Right cardiac atrium (tissue), 5 donors: ENCODE data around the gene FAM98C. TPM values are rescaled to one million over a fixed set of nuclear protein-coding genes. Genes with fewer than 3 reads are reported as not detected.
A peak's percentile ranks its signal among the peaks of the same experiment; 100 is the strongest.
"Not testable (repeated sequence)": the region's sequence is repeated elsewhere in the genome, so short reads cannot be mapped to it uniquely, and the experiment has no call there.

Source experiments
- ATAC-seq, 2 donors: fragments of 200-7000 bp; cut with Tn5 transposase; one replicate each; pipeline versions ENCODE4 v1.8.0 to v1.9.1; 2020; ENCODE audit warnings: moderate library complexity in 2 of 2, mild to moderate bottlenecking in 1 of 2
- DNase-seq, 3 donors: peaks; one replicate each; pipeline ENCODE4 v3.0.0-alpha.2; 2020
- H3K27ac ChIP-seq: one replicate; pipeline ENCODE4 v1.5.1; 2013; ENCODE audit warnings: mild to moderate bottlenecking, low read length, control low read depth, moderate library complexity
- H3K27me3 ChIP-seq: one replicate; pipeline ENCODE4 v1.6.1; 2013; ENCODE audit not compliant: control insufficient read depth, insufficient read depth
- H3K4me1 ChIP-seq: one replicate; pipeline ENCODE4 v1.6.1; 2013; ENCODE audit warnings: low read length; ENCODE audit not compliant: control insufficient read depth, insufficient read depth
- H3K4me3 ChIP-seq: one replicate; pipeline ENCODE4 v1.5.1; 2013; ENCODE audit warnings: low read length, control low read depth
- H3K9me3 ChIP-seq: one replicate; pipeline ENCODE4 v1.6.1; 2013; ENCODE audit warnings: low read length; ENCODE audit not compliant: control insufficient read depth
- WGBS: extraction: QIAGEN DNeasy Blood & Tissue Kit; methylation state at CpG from one replicate; pipeline ENCODE4 v1.1.7; 2013; 5-methylcytosine and 5-hydroxymethylcytosine counted together
- intact Hi-C, 4 donors: fragments of 100-400 bp; cut with DNase I; formaldehyde crosslinking; loops; one replicate each; pipeline versions ENCODE4 v1.11.0 to v1.14.0; 2022 to 2023
- polyA plus RNA-seq: library from polyadenylated mRNA; stranded (reverse); fragments of 200-250 nt; gene quantifications from one replicate; pipeline ENCODE4 v1.2.3, GENCODE V29; 2013
- total RNA-seq, 4 donors: library from RNA; stranded (reverse); fragmentation: NEBNext Ultra II Directional; extraction: Animal tissue kit (Norgen Biotek cat#: 25700); gene quantifications; one replicate each; pipeline ENCODE4 v1.2.1, GENCODE V29; 2021
- donor health status: healthy with polysubstance abuse.
- donor health status: DM: no; HTN: yes; CAD: no.
- donor health status: DM: no; HTN: no; CAD: no.
- donor health status: DM: no; HTN: yes; CAD: no; lungs with severe emphysema.
- donor health status: DM: yes; HTN: yes; CAD: no.

The FAM98C gene
- total and polyA plus RNA-seq, 5 donors = 10.3 to 16.7 (median 11.6) TPM

DNA sequence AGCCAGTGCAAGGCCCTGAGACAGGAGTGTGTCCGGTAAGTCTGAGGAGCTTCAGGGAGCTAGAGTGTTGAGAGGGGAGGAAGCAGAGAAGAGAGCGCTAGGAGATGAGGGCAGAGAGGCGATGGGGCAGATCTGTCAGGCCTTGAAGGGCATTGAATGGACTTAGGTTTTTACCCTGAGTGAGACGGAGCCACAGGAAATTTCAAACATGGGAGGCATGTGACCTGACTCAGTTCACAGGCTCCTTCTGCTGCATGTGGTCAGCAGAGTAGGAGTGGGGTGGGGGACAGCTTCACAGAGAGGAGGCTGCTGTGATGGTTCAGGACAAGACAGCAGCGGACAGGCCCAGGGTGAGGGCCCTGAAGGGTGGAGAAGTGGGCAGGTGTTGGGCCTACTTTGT, 2.5 kb upstream of the FAM98C start:
- H3K27ac ChIP-seq = no peak overlapping the region
- intact Hi-C loops = loop anchor here (5.0 to 10.0 kb wide), 4 partner anchors 114 to 234 kb away; no protein-coding TSS in a partner anchor
- H3K4me1 ChIP-seq = no peaks in the 10 kb centered on the region
- no peak overlapping the region for H3K4me3 ChIP-seq
- no peaks in the 10 kb centered on the region for H3K9me3 ChIP-seq
- ATAC-seq (no peak), DNase-seq (no peak)
- 67% methylated on average over 5 of the region's 5 CpGs for WGBS
- H3K27me3 ChIP-seq = no peaks in the 10 kb centered on the region

- H3K27me3 ChIP-seq = no peaks in the 10 kb centered on the region
These were observed 1.7 kb upstream of the FAM98C start for GRCh38 chr19:38401148-38401547.

DNA sequence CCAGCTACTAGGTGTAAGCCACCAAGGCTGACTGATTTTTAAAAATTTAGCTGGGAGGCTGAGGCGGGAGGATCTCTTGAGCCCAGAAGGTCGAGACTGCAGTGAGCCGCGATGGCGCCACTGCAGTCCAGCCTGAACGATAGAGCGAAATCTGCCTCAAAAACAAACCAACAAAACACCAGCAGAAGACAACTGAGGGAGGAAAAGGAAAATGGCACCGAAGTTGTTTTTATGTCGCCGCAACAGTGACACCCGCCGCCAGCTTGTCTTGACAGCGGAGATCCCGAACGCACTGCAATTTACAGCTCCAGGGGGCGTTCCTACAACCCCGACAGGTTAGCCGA, 298 bp upstream of the FAM98C start:
- no peaks in the 10 kb centered on the region for H3K27me3 ChIP-seq
- 4% methylated on average over 18 of the region's 18 CpGs for WGBS
- ATAC-seq (no peak), DNase-seq (no peak)
- intact Hi-C loops = loop anchor here (5.0 to 10.0 kb wide), 4 partner anchors 112 to 232 kb away; no protein-coding TSS in a partner anchor
- H3K9me3 ChIP-seq = no peaks in the 10 kb centered on the region
- H3K4me1 ChIP-seq = no peaks in the 10 kb centered on the region
- H3K4me3 ChIP-seq = peak overlapping the region; percentile 33
- H3K27ac ChIP-seq = no peak overlapping the region

More at GRCh38 chr19:38401148-38401547, 1.7 kb upstream of the FAM98C start:
- 55% methylated on average over 3 of the region's 3 CpGs for WGBS
- DNase-seq = no peak
- Histone ChIP-seq H3K4me1 (no peaks in the 10 kb centered on the region), H3K4me3 (no peak overlapping the region), H3K27ac (no peak overlapping the region), H3K9me3 (no peaks in the 10 kb centered on the region)
- intact Hi-C loops = loop anchor here (5.0 to 10.0 kb wide), 4 partner anchors 114 to 234 kb away; no protein-coding TSS in a partner anchor
- ATAC-seq = no peak

GRCh38 chr19:38404858-38405257, 2.0 kb downstream of the FAM98C start:
- no peaks in the 10 kb centered on the region for H3K27me3 ChIP-seq
- DNase-seq = peak in 1 of 3 donors; percentile 51
- no peak overlapping the region for H3K4me3 ChIP-seq
- H3K4me1 ChIP-seq = no peaks in the 10 kb centered on the region
- ATAC-seq = no peak
- 93% methylated on average over 6 of the region's 6 CpGs for WGBS
- intact Hi-C loops = loop anchor here (5.0 to 10.0 kb wide), 4 partner anchors 110 to 230 kb away; no protein-coding TSS in a partner anchor
- H3K9me3 ChIP-seq = no peaks in the 10 kb centered on the region
- no peak overlapping the region for H3K27ac ChIP-seq

DNA sequence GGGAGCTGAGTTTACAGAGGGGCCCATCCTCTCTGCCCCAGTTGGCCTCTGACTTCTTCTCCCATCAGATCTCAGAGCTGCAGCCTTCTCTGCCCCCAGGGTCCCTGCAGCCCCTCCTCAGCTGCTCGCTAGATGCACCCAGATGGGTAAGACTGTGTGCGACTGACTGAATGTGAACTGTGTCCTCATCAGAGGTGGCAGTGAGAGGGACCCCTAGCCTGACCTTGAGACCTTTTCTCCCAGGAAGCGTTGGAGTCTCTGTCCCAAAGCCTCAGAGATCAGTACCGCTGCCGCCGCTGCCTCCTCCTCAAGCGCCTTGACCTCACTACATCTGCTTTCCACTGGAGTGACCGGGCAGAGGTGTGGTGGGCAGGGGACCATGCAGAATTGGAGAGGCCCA, 2.4 kb downstream of the FAM98C start:
- intact Hi-C loops = loop anchor here in 3 of 4 donors (10.0 kb wide), 3 partner anchors 110 to 230 kb away; no protein-coding TSS in a partner anchor
- DNase-seq (no peak), ATAC-seq (no peak)
- no peaks in the 10 kb centered on the region for H3K4me1 ChIP-seq
- no peak overlapping the region for H3K4me3 ChIP-seq
- no peak overlapping the region for H3K27ac ChIP-seq
- H3K9me3 ChIP-seq = no peaks in the 10 kb centered on the region
- H3K27me3 ChIP-seq = no peaks in the 10 kb centered on the region
- 94% methylated on average over 8 of the region's 8 CpGs for WGBS

- no peaks in the 10 kb centered on the region for H3K4me1 ChIP-seq
- H3K4me3 ChIP-seq = no peak overlapping the region
- H3K27ac ChIP-seq = no peak overlapping the region
- no peaks in the 10 kb centered on the region for H3K27me3 ChIP-seq
- ATAC-seq (peak; percentile 61 to 63), DNase-seq (peak in 2 of 3 donors; percentile 49 to 81)
- intact Hi-C loops = loop anchor here in 3 of 4 donors (10.0 kb wide), 3 partner anchors 105 to 225 kb away; no protein-coding TSS in a partner anchor
- 36% methylated on average over 7 of the region's 7 CpGs for WGBS
- no peaks in the 10 kb centered on the region for H3K9me3 ChIP-seq
These were observed 6.8 kb downstream of the FAM98C start for GRCh38 chr19:38409631-38410133.

DNA sequence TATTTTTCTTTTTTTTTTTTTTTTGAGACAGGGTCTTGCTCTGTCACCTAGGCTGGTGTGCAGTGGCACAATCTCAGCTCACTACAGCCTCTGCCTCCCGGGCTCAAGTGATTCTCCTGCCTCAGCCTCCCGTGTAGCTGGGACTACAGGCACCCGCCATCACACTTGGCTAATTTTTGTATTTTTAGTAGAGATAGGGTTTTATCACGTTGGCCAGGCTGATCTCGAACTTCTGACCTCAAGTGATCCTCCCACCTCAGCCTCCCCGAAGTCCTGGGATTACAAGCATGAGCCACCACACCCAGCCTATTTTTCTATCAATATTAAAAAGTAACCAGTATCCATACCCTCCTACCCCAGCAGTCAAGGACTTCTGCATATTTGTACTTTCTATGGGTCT, 7.5 kb downstream of the FAM98C start:
- H3K4me3 ChIP-seq, H3K9me3 ChIP-seq, H3K4me1 ChIP-seq, ATAC-seq, H3K27ac ChIP-seq, intact Hi-C loops, H3K27me3 ChIP-seq, DNase-seq: not testable (repeated sequence)
- WGBS = 57% methylated on average over 6 of the region's 6 CpGs

- no peak for ATAC-seq
- DNase-seq = no peak
- Histone ChIP-seq H3K4me3 (no peak overlapping the region), H3K4me1 (no peaks in the 10 kb centered on the region), H3K9me3 (no peaks in the 10 kb centered on the region), H3K27me3 (no peaks in the 10 kb centered on the region), H3K27ac (no peak overlapping the region)
- intact Hi-C loops = no loop called here
- WGBS = 84% methylated on average over 13 of the region's 13 CpGs
These were observed 8.3 kb downstream of the FAM98C start for GRCh38 chr19:38411041-38411712.

DNA sequence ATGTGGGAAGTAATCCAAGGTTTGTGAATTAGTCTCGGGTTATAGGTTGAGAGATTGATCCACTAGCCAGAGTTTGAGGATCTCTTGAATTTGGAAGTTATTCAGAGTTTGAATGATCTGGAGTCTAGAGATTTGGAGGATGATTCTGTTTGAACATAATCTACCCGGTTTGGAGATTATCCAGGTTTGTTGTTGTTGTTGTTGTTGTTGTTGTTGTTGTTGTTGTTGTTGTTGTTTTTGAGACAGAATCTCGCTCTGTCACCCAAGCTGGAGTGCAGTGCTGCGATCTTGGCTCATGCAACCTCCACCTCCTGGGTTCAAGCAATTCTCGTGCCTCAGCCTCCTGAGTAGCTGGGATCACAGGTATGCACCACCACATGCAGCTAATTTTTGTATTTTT, 9.0 kb downstream of the FAM98C start:
- H3K27me3 ChIP-seq, H3K27ac ChIP-seq, intact Hi-C loops, DNase-seq, H3K9me3 ChIP-seq, ATAC-seq, H3K4me3 ChIP-seq, H3K4me1 ChIP-seq: not testable (repeated sequence)
- 91% methylated on average over 5 of the region's 5 CpGs for WGBS

DNA sequence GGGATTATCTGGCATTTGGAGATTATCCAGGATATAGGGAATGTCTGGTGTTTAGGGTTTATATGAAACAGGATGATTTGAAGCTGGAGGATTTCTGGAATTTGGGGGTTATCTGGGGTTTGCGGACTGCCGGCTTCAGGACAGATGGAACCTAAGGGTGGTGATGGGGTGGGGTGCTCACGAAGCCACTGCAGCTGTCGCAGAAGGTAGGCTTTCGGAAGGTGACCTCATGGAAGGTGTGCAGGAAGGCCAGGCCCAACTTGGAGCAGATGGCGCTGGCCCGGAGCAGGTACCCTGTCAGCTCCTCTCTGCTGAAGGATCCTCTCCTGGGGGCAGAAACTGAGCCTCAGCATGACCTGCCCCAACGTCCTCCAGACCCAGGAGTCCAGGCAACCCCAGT, 9.6 kb downstream of the FAM98C start:
- DNase-seq (no peak), ATAC-seq (no peak)
- intact Hi-C loops = no loop called here
- H3K27me3 ChIP-seq = no peaks in the 10 kb centered on the region
- WGBS = 83% methylated on average over 8 of the region's 8 CpGs
- H3K27ac ChIP-seq = no peak overlapping the region
- no peaks in the 10 kb centered on the region for H3K4me1 ChIP-seq
- H3K9me3 ChIP-seq = no peaks in the 10 kb centered on the region
- no peak overlapping the region for H3K4me3 ChIP-seq

DNA sequence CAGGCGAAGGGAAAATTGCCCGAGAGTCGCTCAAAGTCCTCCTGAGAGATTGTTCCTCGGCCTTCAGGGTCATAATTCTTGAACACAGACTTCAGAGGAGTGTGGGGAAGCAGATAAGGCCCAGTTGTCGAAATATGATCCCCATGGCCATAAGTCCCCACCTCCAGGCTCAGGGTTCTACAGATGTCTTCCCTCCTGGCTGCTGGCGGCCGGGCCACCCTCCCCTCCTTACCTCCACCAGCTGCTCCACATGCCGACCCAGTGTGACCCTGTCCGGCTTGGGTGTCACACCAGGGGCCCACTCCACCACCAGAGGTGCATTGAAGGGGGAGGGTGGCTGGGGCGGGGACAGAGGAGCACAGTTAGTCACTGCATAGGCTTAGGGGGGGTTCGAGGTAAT, 10.1 kb downstream of the FAM98C start:
- 66% methylated on average over 11 of the region's 11 CpGs for WGBS
- intact Hi-C loops = no loop called here
- no peak overlapping the region for H3K27ac ChIP-seq
- no peaks in the 10 kb centered on the region for H3K27me3 ChIP-seq
- no peak overlapping the region for H3K4me3 ChIP-seq
- no peaks in the 10 kb centered on the region for H3K4me1 ChIP-seq
- DNase-seq (no peak), ATAC-seq (no peak)
- H3K9me3 ChIP-seq = no peaks in the 10 kb centered on the region
